Astrocyte (in vitro differentiated cells and primary cell): Measurements from ENCODE around the gene POLE. TPM values are rescaled to one million over a fixed set of nuclear protein-coding genes. Genes with fewer than 3 reads are reported as not detected.

Experiments used
- DNase-seq: peaks from one replicate; pipeline ENCODE4 v3.0.0-alpha.2; 2010; ENCODE audit warnings: low read depth
- FAIRE-seq: peaks from 2 replicates; lab custom pipeline; 2011; peaks lifted over from hg19 to GRCh38; lab: Jason Lieb, UNC
- H2AFZ ChIP-seq: 2 replicates; pipeline ENCODE4 v1.6.0; 2012; ENCODE audit warnings: low read depth, low read length, inconsistent platforms
- H3K27ac ChIP-seq: 2 replicates; pipeline ENCODE4 v1.5.1; 2011; ENCODE audit warnings: low read depth, low read length, inconsistent platforms
- H3K27me3 ChIP-seq: 2 replicates; pipeline ENCODE4 v1.6.0; 2011; ENCODE audit warnings: low read length, inconsistent platforms; ENCODE audit not compliant: insufficient read depth
- H3K36me3 ChIP-seq: 2 replicates; pipeline ENCODE4 v1.5.1; 2011; ENCODE audit warnings: low read length, inconsistent platforms; ENCODE audit not compliant: insufficient read depth
- H3K4me1 ChIP-seq: 2 replicates; pipeline ENCODE4 v1.5.1; 2011; ENCODE audit warnings: low read length, inconsistent platforms; ENCODE audit not compliant: insufficient read depth
- H3K4me2 ChIP-seq: 2 replicates; pipeline ENCODE4 v1.6.0; 2012; ENCODE audit warnings: low read length, inconsistent platforms
- H3K4me3 ChIP-seq: 2 replicates; pipeline ENCODE4 v1.5.1; 2011; ENCODE audit warnings: low read depth, mild to moderate bottlenecking, low read length, inconsistent platforms; ENCODE audit not compliant: insufficient read depth
- H3K79me2 ChIP-seq: 2 replicates; pipeline ENCODE4 v1.6.0; 2012; ENCODE audit warnings: mild to moderate bottlenecking, low read length, inconsistent platforms; ENCODE audit not compliant: insufficient read depth
- H3K9ac ChIP-seq: 2 replicates; pipeline ENCODE4 v1.6.0; 2012; ENCODE audit warnings: mild to moderate bottlenecking, low read length, inconsistent platforms
- H3K9me3 ChIP-seq: 2 replicates; pipeline ENCODE4 v1.5.1; 2012; ENCODE audit warnings: low read depth, mild to moderate bottlenecking, low read length, inconsistent platforms; ENCODE audit not compliant: insufficient read depth
- H4K20me1 ChIP-seq: 2 replicates; pipeline ENCODE4 v1.6.0; 2012; ENCODE audit warnings: low read length, inconsistent platforms; ENCODE audit not compliant: insufficient read depth
- H3K27ac Mint-ChIP-seq: one replicate; pipeline ENCODE4 v1.8.0; 2021; ENCODE audit warnings: mild to moderate bottlenecking, mixed read lengths; ENCODE audit not compliant: unreplicated experiment
- H3K27me3 Mint-ChIP-seq: one replicate; pipeline ENCODE4 v1.8.0; 2021; ENCODE audit warnings: low read depth, mixed read lengths; ENCODE audit not compliant: unreplicated experiment
- H3K36me3 Mint-ChIP-seq: one replicate; pipeline ENCODE4 v1.8.0; 2021; ENCODE audit warnings: low read depth, mixed read lengths; ENCODE audit not compliant: unreplicated experiment
- H3K4me1 Mint-ChIP-seq: one replicate; pipeline ENCODE4 v1.8.0; 2021; ENCODE audit warnings: low read depth, mixed read lengths; ENCODE audit not compliant: unreplicated experiment
- H3K4me3 Mint-ChIP-seq: one replicate; pipeline ENCODE4 v1.8.0; 2021; ENCODE audit warnings: mild to moderate bottlenecking, moderate library complexity, mixed read lengths; ENCODE audit not compliant: unreplicated experiment
- H3K9me3 Mint-ChIP-seq: one replicate; pipeline ENCODE4 v1.8.0; 2021; ENCODE audit warnings: mild to moderate bottlenecking, mixed read lengths; ENCODE audit not compliant: unreplicated experiment
- EZH2 ChIP-seq: IDR thresholded peaks from 2 replicates; pipeline ENCODE4 v1.6.1; 2012; ENCODE audit warnings: mild to moderate bottlenecking, low read length, inconsistent platforms; ENCODE audit not compliant: insufficient read depth
- total RNA-seq: library from RNA; stranded (reverse); gene quantifications from 2 replicates; pipeline ENCODE4 v1.2.1, GENCODE V29; 2021
- TF ChIP-seq, protein P1 (sequence below): IDR thresholded peaks from 2 replicates; pipeline ENCODE4 v1.5.1; 2011; ENCODE audit warnings: low read depth, mild to moderate bottlenecking, inconsistent platforms, low read length, moderate library complexity; ENCODE audit not compliant: insufficient read depth

Gene POLE
- total RNA-seq, 1 donor from 2014 or later, result 15.4 TPM

- Histone ChIP-seq H3K36me3 (peaks cover 8% of the 10 kb centered on the region), H3K9me3 (no peaks in the 10 kb centered on the region), H3K79me2 (no peaks in the 10 kb centered on the region), H3K4me1 (no peaks in the 10 kb centered on the region), H3K4me2 (no peak overlapping the region), H3K9ac (no peak overlapping the region), H3K27ac (no peak overlapping the region), H3K4me3 (no peak overlapping the region), H3K27me3 (no peaks in the 10 kb centered on the region), H4K20me1 (no peaks in the 10 kb centered on the region), H2AFZ (no peak overlapping the region)
- no peak overlapping the region for H3K27ac Mint-ChIP-seq
- H3K4me3 Mint-ChIP-seq, result no peak overlapping the region
- no peaks in the 10 kb centered on the region for H3K36me3 Mint-ChIP-seq
- peaks cover 4% of the 10 kb centered on the region for H3K4me1 Mint-ChIP-seq
- TF ChIP-seq EZH2, result no peak
- TF ChIP-seq, protein P1, sequence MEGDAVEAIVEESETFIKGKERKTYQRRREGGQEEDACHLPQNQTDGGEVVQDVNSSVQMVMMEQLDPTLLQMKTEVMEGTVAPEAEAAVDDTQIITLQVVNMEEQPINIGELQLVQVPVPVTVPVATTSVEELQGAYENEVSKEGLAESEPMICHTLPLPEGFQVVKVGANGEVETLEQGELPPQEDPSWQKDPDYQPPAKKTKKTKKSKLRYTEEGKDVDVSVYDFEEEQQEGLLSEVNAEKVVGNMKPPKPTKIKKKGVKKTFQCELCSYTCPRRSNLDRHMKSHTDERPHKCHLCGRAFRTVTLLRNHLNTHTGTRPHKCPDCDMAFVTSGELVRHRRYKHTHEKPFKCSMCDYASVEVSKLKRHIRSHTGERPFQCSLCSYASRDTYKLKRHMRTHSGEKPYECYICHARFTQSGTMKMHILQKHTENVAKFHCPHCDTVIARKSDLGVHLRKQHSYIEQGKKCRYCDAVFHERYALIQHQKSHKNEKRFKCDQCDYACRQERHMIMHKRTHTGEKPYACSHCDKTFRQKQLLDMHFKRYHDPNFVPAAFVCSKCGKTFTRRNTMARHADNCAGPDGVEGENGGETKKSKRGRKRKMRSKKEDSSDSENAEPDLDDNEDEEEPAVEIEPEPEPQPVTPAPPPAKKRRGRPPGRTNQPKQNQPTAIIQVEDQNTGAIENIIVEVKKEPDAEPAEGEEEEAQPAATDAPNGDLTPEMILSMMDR, result no peak
- H3K9me3 Mint-ChIP-seq, result no peaks in the 10 kb centered on the region
- FAIRE-seq, result no peak
- H3K27me3 Mint-ChIP-seq, result no peaks in the 10 kb centered on the region
- no peak for DNase-seq
Measured at GRCh38 chr12:132651444-132652100, 35.6 kb downstream of the POLE start.

- no peaks in the 10 kb centered on the region for H3K4me1 ChIP-seq
- H3K27me3 Mint-ChIP-seq, result no peaks in the 10 kb centered on the region
- H3K27ac ChIP-seq, result no peak overlapping the region
- no peak overlapping the region for H3K4me2 ChIP-seq
- H3K4me3 ChIP-seq, result no peak overlapping the region
- DNase-seq, result no peak
- TF ChIP-seq EZH2, result no peak
- TF ChIP-seq, protein P1, result no peak
- H3K9me3 ChIP-seq, result no peaks in the 10 kb centered on the region
- no peaks in the 10 kb centered on the region for H3K36me3 Mint-ChIP-seq
- peaks cover 4% of the 10 kb centered on the region for H3K4me1 Mint-ChIP-seq
- H3K27ac Mint-ChIP-seq, result no peak overlapping the region
- H3K79me2 ChIP-seq, result no peaks in the 10 kb centered on the region
- H3K36me3 ChIP-seq, result peaks cover 5% of the 10 kb centered on the region
- H3K27me3 ChIP-seq, result no peaks in the 10 kb centered on the region
- no peaks in the 10 kb centered on the region for H4K20me1 ChIP-seq
- FAIRE-seq, result no peak
- H3K9me3 Mint-ChIP-seq, result no peaks in the 10 kb centered on the region
- H3K4me3 Mint-ChIP-seq, result no peak overlapping the region
- H3K9ac ChIP-seq, result no peak overlapping the region
- H2AFZ ChIP-seq, result no peak overlapping the region
Measured at GRCh38 chr12:132649226-132649945, 37.8 kb downstream of the POLE start.
